SK-N-SH treated with all-trans-retinoic acid at 6 μM for 48 hours (cell line): ENCODE results near the gene NCOA5.

Experiments used
- ATAC-seq: fragments of 200-7000 bp; cut with Tn5 transposase; 3 replicates; pipeline ENCODE4 v1.9.1; 2020; ENCODE audit warnings: mild to moderate bottlenecking, moderate library complexity
- ARNTL ChIP-seq: fragments of 450-650 bp; formaldehyde crosslinking; IDR thresholded peaks from 2 replicates; pipeline ENCODE4 v1.5.0; 2020; ENCODE audit warnings: low read depth, mild to moderate bottlenecking, moderate library complexity, borderline replicate concordance
- BACH2 ChIP-seq: fragments of 250-450 bp; sonication (Bioruptor Pico); IDR thresholded peaks from 2 replicates; pipeline ENCODE4 v1.9.0; 2021; ENCODE audit warnings: mild to moderate bottlenecking, borderline replicate concordance
- CSDC2 ChIP-seq: fragments of 250-450 bp; sonication (Bioruptor Pico); IDR thresholded peaks from 2 replicates; pipeline ENCODE4 v1.5.0; 2020; ENCODE audit warnings: mild to moderate bottlenecking, moderate library complexity
- ESRRG ChIP-seq: fragments of 250-450 bp; sonication (Bioruptor Pico); IDR thresholded peaks from 2 replicates; pipeline ENCODE4 v1.6.1; 2021; ENCODE audit warnings: mild to moderate bottlenecking
- GLIS3 ChIP-seq: fragments of 250-450 bp; sonication (Bioruptor Pico); IDR thresholded peaks from 2 replicates; pipeline ENCODE4 v1.5.0; 2020; ENCODE audit warnings: mild to moderate bottlenecking, moderate library complexity
- OSR1 ChIP-seq: fragments of 250-450 bp; sonication (Bioruptor Pico); IDR thresholded peaks from 2 replicates; pipeline ENCODE4 v1.8.0; 2022; ENCODE audit warnings: moderate library complexity, mild to moderate bottlenecking, inconsistent platforms
- PPARA ChIP-seq: fragments of 250-450 bp; sonication (Bioruptor Pico); IDR thresholded peaks from 2 replicates; pipeline ENCODE4 v1.5.0; 2020; ENCODE audit warnings: mild to moderate bottlenecking, borderline replicate concordance
- SNAI2 ChIP-seq: fragments of 250-450 bp; sonication (Bioruptor Pico); IDR thresholded peaks from 2 replicates; pipeline ENCODE4 v1.5.0; 2020; ENCODE audit warnings: mild to moderate bottlenecking, moderate library complexity
- TCF4 ChIP-seq: fragments of 250-450 bp; sonication (Bioruptor Pico); IDR thresholded peaks from 2 replicates; pipeline ENCODE4 v1.8.0; 2021; ENCODE audit warnings: mild to moderate bottlenecking, moderate library complexity, borderline replicate concordance
- TOX ChIP-seq: fragments of 250-450 bp; sonication (Bioruptor Pico); IDR thresholded peaks from 2 replicates; pipeline ENCODE4 v1.8.0; 2021; ENCODE audit warnings: mild to moderate bottlenecking, moderate library complexity, borderline replicate concordance
- ZC3H10 ChIP-seq: fragments of 250-450 bp; sonication (Bioruptor Pico); IDR thresholded peaks from 2 replicates; pipeline ENCODE4 v1.5.1; 2021; ENCODE audit warnings: mild to moderate bottlenecking, moderate library complexity
- ZFP3 ChIP-seq: fragments of 250-450 bp; sonication (Bioruptor Pico); IDR thresholded peaks from 2 replicates; pipeline ENCODE4 v1.5.0; 2020; ENCODE audit warnings: mild to moderate bottlenecking, moderate library complexity
- ZFP30 ChIP-seq: fragments of 450-650 bp; formaldehyde crosslinking; IDR thresholded peaks from 2 replicates; pipeline ENCODE4 v1.5.0; 2022; ENCODE audit warnings: mild to moderate bottlenecking, moderate library complexity
- ZNF565 ChIP-seq: fragments of 450-650 bp; formaldehyde crosslinking; conservative IDR thresholded peaks from 2 replicates; pipeline ENCODE4 v1.5.0; 2020; ENCODE audit warnings: low read depth, mild to moderate bottlenecking, moderate library complexity
- ZNF70 ChIP-seq: fragments of 450-650 bp; formaldehyde crosslinking; IDR thresholded peaks from 2 replicates; pipeline ENCODE4 v1.5.0; 2020; ENCODE audit warnings: mild to moderate bottlenecking, moderate library complexity
- ZNF8 ChIP-seq: fragments of 450-650 bp; formaldehyde crosslinking; IDR thresholded peaks from 2 replicates; pipeline ENCODE4 v1.5.0; 2020; ENCODE audit warnings: mild to moderate bottlenecking, moderate library complexity
- TF ChIP-seq, protein P1 (sequence below): fragments of 250-450 bp; sonication (Bioruptor Pico); IDR thresholded peaks from 2 replicates; pipeline ENCODE4 v1.8.0; 2021; ENCODE audit warnings: low read depth, mild to moderate bottlenecking, moderate library complexity, borderline replicate concordance
- TF ChIP-seq, protein P2 (sequence below): fragments of 250-450 bp; sonication (Bioruptor Pico); IDR thresholded peaks from 2 replicates; pipeline ENCODE4 v1.5.0; 2020; ENCODE audit warnings: mild to moderate bottlenecking, moderate library complexity
- TF ChIP-seq, protein P3 (sequence below): fragments of 250-450 bp; sonication (Bioruptor Pico); IDR thresholded peaks from 2 replicates; pipeline ENCODE4 v1.8.0; 2020; ENCODE audit warnings: mild to moderate bottlenecking, moderate library complexity, borderline replicate concordance
- TF ChIP-seq, protein P4 (sequence below): fragments of 250-450 bp; sonication (Bioruptor Pico); IDR thresholded peaks from 2 replicates; pipeline ENCODE4 v1.5.1; 2021; ENCODE audit warnings: mild to moderate bottlenecking, moderate library complexity

The NCOA5 gene

DNA sequence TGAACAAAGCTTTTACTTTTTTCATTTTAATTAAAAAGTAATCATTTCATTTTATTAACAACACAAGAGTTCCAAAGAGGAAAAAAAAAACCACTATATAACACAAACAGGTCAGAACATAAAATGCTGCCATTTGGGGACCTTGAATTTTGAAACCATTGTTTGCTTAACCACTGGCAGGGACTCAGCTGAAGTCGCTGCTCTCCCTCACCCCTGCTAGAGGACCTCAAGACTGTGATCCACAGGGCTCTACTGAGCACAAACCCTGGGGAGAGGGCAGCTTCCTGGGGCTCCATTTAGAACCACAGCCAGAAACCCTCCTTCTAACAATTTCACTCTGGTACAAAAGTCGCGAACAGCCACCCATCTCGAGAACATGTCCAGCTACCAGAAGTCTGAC is 28.8 kb downstream of the NCOA5 start:
- no peak for ATAC-seq

DNA sequence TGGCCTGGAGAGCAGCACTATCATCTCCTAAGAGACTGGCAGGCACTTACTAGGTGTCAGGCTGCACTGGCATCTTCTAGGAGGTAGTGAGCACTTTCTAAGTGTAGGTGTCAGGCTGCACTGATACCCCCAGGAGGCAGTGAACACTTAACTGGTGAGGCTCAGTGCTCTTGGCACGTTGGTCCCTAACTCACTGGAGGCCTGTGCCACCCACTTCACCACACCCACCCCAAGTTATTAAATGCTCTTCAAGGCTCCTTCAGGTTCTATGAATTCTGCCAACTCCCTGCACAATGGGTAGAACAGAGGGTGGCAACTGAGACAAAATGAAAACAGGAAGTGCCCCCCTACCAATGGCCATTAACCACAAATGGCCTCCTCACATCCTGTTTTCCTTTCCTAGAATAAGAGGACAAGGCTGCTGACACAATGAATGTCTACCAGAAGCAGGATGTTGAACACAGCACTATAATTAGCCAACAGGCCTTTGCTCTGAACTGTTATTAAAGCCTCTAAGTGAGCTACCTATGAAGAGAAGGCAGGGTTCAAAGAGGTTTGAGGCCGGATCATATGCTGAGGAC is 29.4 kb downstream of the NCOA5 start:
- TF ChIP-seq ESRRG (CRISPR knock-in tag), result no peak
- TF ChIP-seq TOX (CRISPR knock-in tag), result no peak
- no peak for TF ChIP-seq ZC3H10
- TF ChIP-seq ZFP3 (CRISPR knock-in tag), result no peak
- no peak for TF ChIP-seq GLIS3
- TF ChIP-seq ZNF565, result no peak
- no peak for TF ChIP-seq ZFP30 (CRISPR knock-in tag)
- TF ChIP-seq, protein P1, sequence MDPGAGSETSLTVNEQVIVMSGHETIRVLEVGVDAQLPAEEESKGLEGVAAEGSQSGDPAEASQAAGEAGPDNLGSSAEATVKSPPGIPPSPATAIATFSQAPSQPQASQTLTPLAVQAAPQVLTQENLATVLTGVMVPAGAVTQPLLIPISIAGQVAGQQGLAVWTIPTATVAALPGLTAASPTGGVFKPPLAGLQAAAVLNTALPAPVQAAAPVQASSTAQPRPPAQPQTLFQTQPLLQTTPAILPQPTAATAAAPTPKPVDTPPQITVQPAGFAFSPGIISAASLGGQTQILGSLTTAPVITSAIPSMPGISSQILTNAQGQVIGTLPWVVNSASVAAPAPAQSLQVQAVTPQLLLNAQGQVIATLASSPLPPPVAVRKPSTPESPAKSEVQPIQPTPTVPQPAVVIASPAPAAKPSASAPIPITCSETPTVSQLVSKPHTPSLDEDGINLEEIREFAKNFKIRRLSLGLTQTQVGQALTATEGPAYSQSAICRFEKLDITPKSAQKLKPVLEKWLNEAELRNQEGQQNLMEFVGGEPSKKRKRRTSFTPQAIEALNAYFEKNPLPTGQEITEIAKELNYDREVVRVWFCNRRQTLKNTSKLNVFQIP (CRISPR knock-in tag), result no peak
- TF ChIP-seq, all 23 proteins: peak for 0
- no peak for ATAC-seq

More for the DNA sequence above, 28.8 kb downstream of the NCOA5 start:
- TF ChIP-seq ZNF8 (CRISPR knock-in tag) (no peak), ZFP3 (CRISPR knock-in tag) (no peak), GLIS3 (no peak), ZNF565 (no peak), ARNTL (no peak), SNAI2 (CRISPR knock-in tag) (no peak), ZNF70 (no peak), TCF4 (CRISPR knock-in tag) (no peak), CSDC2 (CRISPR knock-in tag) (no peak), PPARA (CRISPR knock-in tag) (no peak), ESRRG (CRISPR knock-in tag) (no peak), BACH2 (CRISPR knock-in tag) (no peak)
- TF ChIP-seq, protein P2, sequence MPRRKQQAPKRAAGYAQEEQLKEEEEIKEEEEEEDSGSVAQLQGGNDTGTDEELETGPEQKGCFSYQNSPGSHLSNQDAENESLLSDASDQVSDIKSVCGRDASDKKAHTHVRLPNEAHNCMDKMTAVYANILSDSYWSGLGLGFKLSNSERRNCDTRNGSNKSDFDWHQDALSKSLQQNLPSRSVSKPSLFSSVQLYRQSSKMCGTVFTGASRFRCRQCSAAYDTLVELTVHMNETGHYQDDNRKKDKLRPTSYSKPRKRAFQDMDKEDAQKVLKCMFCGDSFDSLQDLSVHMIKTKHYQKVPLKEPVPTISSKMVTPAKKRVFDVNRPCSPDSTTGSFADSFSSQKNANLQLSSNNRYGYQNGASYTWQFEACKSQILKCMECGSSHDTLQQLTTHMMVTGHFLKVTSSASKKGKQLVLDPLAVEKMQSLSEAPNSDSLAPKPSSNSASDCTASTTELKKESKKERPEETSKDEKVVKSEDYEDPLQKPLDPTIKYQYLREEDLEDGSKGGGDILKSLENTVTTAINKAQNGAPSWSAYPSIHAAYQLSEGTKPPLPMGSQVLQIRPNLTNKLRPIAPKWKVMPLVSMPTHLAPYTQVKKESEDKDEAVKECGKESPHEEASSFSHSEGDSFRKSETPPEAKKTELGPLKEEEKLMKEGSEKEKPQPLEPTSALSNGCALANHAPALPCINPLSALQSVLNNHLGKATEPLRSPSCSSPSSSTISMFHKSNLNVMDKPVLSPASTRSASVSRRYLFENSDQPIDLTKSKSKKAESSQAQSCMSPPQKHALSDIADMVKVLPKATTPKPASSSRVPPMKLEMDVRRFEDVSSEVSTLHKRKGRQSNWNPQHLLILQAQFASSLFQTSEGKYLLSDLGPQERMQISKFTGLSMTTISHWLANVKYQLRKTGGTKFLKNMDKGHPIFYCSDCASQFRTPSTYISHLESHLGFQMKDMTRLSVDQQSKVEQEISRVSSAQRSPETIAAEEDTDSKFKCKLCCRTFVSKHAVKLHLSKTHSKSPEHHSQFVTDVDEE (CRISPR knock-in tag), result no peak
- TF ChIP-seq, protein P3, sequence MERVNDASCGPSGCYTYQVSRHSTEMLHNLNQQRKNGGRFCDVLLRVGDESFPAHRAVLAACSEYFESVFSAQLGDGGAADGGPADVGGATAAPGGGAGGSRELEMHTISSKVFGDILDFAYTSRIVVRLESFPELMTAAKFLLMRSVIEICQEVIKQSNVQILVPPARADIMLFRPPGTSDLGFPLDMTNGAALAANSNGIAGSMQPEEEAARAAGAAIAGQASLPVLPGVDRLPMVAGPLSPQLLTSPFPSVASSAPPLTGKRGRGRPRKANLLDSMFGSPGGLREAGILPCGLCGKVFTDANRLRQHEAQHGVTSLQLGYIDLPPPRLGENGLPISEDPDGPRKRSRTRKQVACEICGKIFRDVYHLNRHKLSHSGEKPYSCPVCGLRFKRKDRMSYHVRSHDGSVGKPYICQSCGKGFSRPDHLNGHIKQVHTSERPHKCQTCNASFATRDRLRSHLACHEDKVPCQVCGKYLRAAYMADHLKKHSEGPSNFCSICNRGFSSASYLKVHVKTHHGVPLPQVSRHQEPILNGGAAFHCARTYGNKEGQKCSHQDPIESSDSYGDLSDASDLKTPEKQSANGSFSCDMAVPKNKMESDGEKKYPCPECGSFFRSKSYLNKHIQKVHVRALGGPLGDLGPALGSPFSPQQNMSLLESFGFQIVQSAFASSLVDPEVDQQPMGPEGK, result no peak

DNA sequence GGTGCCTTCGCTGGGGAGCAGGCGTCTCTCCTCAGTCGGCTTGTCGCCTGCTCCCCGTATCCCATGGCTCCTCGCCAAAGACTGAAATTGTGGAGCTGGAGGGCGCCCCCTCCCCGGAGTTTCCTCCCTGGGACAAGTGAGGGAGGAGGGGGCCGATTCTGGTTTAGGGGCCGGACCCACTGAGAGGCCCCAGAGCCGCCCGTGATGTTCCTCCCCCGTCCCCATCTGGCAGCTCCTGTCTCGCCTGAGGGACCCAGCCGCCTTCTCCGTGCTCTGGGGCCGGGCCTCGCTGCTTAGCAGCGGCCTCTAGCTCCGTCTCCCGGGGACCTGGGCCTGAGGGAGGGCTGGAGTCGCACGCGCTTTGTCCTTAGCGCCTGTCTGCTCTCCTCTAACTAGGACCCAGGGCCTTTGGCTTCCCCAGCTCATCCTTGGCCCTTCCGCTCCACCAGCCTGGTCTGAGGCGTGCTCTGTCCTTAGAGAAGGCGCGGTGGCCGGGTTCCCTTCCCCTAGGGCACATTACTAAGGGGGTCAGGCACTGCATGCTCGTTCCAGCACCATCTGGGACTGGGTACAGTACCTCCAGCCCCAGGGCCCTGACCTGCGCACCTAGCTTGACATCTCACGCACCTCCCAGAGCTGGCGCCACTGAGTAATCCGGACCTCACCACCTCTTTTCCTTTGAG is 31.0 kb downstream of the NCOA5 start:
- ATAC-seq, result no peak; the same call in none of the 3 replicates
- TF ChIP-seq, protein P1 (CRISPR knock-in tag), result no peak
- TF ChIP-seq ZNF8 (CRISPR knock-in tag), result no peak
- no peak for TF ChIP-seq ZFP3 (CRISPR knock-in tag)
- TF ChIP-seq, protein P3, result no peak
- TF ChIP-seq ZC3H10, result no peak
- TF ChIP-seq TCF4 (CRISPR knock-in tag), result no peak
- TF ChIP-seq, protein P4, sequence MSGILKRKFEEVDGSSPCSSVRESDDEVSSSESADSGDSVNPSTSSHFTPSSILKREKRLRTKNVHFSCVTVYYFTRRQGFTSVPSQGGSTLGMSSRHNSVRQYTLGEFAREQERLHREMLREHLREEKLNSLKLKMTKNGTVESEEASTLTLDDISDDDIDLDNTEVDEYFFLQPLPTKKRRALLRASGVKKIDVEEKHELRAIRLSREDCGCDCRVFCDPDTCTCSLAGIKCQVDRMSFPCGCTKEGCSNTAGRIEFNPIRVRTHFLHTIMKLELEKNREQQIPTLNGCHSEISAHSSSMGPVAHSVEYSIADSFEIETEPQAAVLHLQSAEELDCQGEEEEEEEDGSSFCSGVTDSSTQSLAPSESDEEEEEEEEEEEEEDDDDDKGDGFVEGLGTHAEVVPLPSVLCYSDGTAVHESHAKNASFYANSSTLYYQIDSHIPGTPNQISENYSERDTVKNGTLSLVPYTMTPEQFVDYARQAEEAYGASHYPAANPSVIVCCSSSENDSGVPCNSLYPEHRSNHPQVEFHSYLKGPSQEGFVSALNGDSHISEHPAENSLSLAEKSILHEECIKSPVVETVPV (CRISPR knock-in tag), result no peak
- TF ChIP-seq SNAI2 (CRISPR knock-in tag), result no peak
- TF ChIP-seq OSR1 (CRISPR knock-in tag), result no peak
- TF ChIP-seq ZNF70, result no peak
- TF ChIP-seq TOX (CRISPR knock-in tag), result no peak
- no peak for TF ChIP-seq ZNF565
- TF ChIP-seq ZFP30 (CRISPR knock-in tag), result no peak
- no peak for TF ChIP-seq BACH2 (CRISPR knock-in tag)
- TF ChIP-seq, protein P2 (CRISPR knock-in tag), result no peak
- TF ChIP-seq ARNTL, result no peak
